ENCODE data around the gene DIS3L2.
"Not testable (repeated sequence)": the region's sequence is repeated elsewhere in the genome, so short reads cannot be mapped to it uniquely, and the experiment has no call there.

DNA sequence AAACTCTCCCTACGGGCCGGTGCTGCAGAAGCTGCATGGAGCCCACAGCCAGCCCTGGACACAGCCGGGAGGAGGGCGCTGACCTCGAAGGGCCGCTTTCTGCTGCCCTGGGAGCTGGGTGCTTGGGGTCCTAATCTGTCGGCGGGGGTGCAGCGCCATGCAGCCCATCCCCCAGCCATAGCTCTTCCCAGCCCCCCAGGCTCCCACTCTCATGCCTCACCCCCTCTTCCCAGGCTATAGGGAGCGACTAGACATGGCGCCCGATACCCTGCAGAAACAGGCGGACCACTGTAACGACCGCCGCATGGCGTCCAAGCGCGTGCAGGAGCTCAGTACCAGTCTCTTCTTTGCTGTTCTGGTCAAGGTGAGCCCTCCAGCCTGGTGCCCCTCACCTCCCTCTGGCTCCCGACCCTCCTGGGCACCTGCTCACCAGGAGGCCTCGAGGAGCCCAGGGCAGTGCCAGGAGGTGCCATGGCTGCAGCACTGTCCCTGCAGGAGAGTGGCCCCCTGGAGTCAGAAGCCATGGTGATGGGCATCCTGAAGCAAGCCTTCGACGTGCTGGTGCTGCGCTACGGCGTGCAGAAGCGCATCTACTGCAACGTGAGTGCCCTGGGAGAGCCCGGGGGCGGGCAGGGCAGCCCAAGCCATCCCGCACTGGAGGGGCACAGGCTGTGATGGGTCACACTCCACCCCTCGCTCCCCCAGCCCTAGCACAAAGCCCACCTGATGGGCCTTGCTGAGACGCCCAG lies 372.8 kb downstream of the DIS3L2 start:
- TF ChIP-seq, protein P1, sequence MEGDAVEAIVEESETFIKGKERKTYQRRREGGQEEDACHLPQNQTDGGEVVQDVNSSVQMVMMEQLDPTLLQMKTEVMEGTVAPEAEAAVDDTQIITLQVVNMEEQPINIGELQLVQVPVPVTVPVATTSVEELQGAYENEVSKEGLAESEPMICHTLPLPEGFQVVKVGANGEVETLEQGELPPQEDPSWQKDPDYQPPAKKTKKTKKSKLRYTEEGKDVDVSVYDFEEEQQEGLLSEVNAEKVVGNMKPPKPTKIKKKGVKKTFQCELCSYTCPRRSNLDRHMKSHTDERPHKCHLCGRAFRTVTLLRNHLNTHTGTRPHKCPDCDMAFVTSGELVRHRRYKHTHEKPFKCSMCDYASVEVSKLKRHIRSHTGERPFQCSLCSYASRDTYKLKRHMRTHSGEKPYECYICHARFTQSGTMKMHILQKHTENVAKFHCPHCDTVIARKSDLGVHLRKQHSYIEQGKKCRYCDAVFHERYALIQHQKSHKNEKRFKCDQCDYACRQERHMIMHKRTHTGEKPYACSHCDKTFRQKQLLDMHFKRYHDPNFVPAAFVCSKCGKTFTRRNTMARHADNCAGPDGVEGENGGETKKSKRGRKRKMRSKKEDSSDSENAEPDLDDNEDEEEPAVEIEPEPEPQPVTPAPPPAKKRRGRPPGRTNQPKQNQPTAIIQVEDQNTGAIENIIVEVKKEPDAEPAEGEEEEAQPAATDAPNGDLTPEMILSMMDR (IDR thresholded peaks at IDR 0.05; ENCODE audit: low read depth, low read length) = not testable (repeated sequence)
- not testable (repeated sequence) for TF ChIP-seq EZH2phosphoT487 (IDR thresholded peaks at IDR 0.05; ENCODE audit: low read depth)

Data from OCI-LY3 (cell line).